Thyroid gland (tissue), 4 donors: ENCODE measurements around the gene SECTM1. TPM values are rescaled to one million over a fixed set of nuclear protein-coding genes. Genes with fewer than 3 reads are reported as not detected.

ENCODE experiments used
- DNase-seq, 2 donors: peaks; one replicate each; pipeline ENCODE4 v3.0.0-alpha.2; 2019
- H3K27ac ChIP-seq, 3 donors: fragments of 200-600 bp; sonication (generic); 1 replicate in 2 of 3; 2 replicates in 1 of 3; pipeline ENCODE4 v1.5.1; 2016 to 2019; ENCODE audit warnings: mild to moderate bottlenecking in 1 of 3, moderate library complexity in 1 of 3
- H3K27me3 ChIP-seq: fragments of 200-600 bp; sonication (generic); one replicate; pipeline ENCODE4 v1.5.1; 2019
- H3K36me3 ChIP-seq, 2 donors: fragments of 200-600 bp; sonication (generic); one replicate each; pipeline ENCODE4 v1.5.1; 2016 to 2019
- H3K4me1 ChIP-seq, 2 donors: fragments of 200-600 bp; sonication (generic); one replicate each; pipeline ENCODE4 v1.5.1; 2017 to 2019
- H3K4me3 ChIP-seq, 3 donors: fragments of 200-600 bp; sonication (generic); replicated peaks in 1 of 3; 1 replicate in 2 of 3; 2 replicates in 1 of 3; pipeline ENCODE4 v1.5.1; 2016; ENCODE audit warnings: mild to moderate bottlenecking in 1 of 3
- H3K9me3 ChIP-seq: fragments of 200-600 bp; sonication (generic); one replicate; pipeline ENCODE4 v1.5.1; 2017
- CTCF ChIP-seq, 6 experiments: fragments of 200-600 bp in 3 of 6; fragments of 450-650 bp in 3 of 6; sonication (generic) in 3 of 6; IDR thresholded peaks; one replicate each; pipeline ENCODE4 v1.5.1; 2016 to 2019; ENCODE audit warnings: antibody characterized with exemption in 6 of 6, mild to moderate bottlenecking in 2 of 6, inconsistent platforms in 1 of 6, moderate library complexity in 1 of 6
- POLR2A ChIP-seq, 2 donors: fragments of 450-650 bp; IDR thresholded peaks; one replicate each; pipeline ENCODE4 v1.6.1; 2017; ENCODE audit warnings: antibody characterized with exemption in 2 of 2, mild to moderate bottlenecking in 2 of 2, moderate library complexity in 1 of 2
- whole genome bisulfite sequencing, 2 donors: methylation state at CpG; one replicate each; pipeline ENCODE4 v1.1.5; 2017; 5-methylcytosine and 5-hydroxymethylcytosine counted together
- intact Hi-C: fragments of 100-400 bp; cut with DNase I; formaldehyde crosslinking; loops from one replicate; pipeline ENCODE4 v1.15.1; 2023
- total RNA-seq, 4 donors: library from RNA; depleted of rRNA; stranded (reverse); fragments of >200 nt; gene quantifications; one replicate each; pipeline ENCODE4 v1.2.3, GENCODE V29; 2016

SECTM1 gene
- total RNA-seq, 4 donors from 2014 or later, result 4.1 to 15.3 (median 5.1) TPM

GRCh38 chr17:82301300-82301915, 32.2 kb downstream of the SECTM1 start:
- Histone ChIP-seq H3K27ac (no peak overlapping the region), H3K4me1 (peaks cover 18 to 33% of the 10 kb centered on the region in 2 donors), H3K9me3 (no peaks in the 10 kb centered on the region), H3K36me3 (no peaks in the 10 kb centered on the region), H3K27me3 (no peaks in the 10 kb centered on the region), H3K4me3 (no peak overlapping the region)
- TF ChIP-seq CTCF (IDR thresholded peaks at IDR 0.05), result no peak
- intact Hi-C loops, result no loop called here
- no peak for DNase-seq
- WGBS, 2 donors, result 82 to 96% methylated on average over 4 to 10 of the region's 12 CpGs

- intact Hi-C loops, result no loop called here
- no peak overlapping the region for H3K27ac ChIP-seq
- WGBS, 2 donors, result 49 to 84% methylated on average over 4 to 13 of the region's 21 CpGs
- no peaks in the 10 kb centered on the region for H3K9me3 ChIP-seq
- H3K4me1 ChIP-seq, result peaks cover 18 to 37% of the 10 kb centered on the region in 2 donors
- H3K27me3 ChIP-seq, result no peaks in the 10 kb centered on the region
- no peak for TF ChIP-seq POLR2A (IDR thresholded peaks at IDR 0.05)
- peak; percentile 41 to 67 (median 45) for TF ChIP-seq CTCF (IDR thresholded peaks at IDR 0.05)
- H3K4me3 ChIP-seq, result no peak overlapping the region
- DNase-seq, result peak; percentile 73 to 75
- no peaks in the 10 kb centered on the region for H3K36me3 ChIP-seq
Measured at GRCh38 chr17:82300707-82301270, 32.8 kb downstream of the SECTM1 start.

GRCh38 chr17:82300228-82300627, 33.3 kb downstream of the SECTM1 start:
- DNase-seq, result no peak
- TF ChIP-seq CTCF (IDR thresholded peaks at IDR 0.05) (no peak), POLR2A (IDR thresholded peaks at IDR 0.05) (no peak)
- Histone ChIP-seq H3K27ac (no peak overlapping the region), H3K4me3 (no peak overlapping the region), H3K9me3 (no peaks in the 10 kb centered on the region), H3K4me1 (peaks cover 18 to 38% of the 10 kb centered on the region in 2 donors), H3K36me3 (no peaks in the 10 kb centered on the region), H3K27me3 (no peaks in the 10 kb centered on the region)
- WGBS, 2 donors, result 89 to 96% methylated on average over 5 to 12 of the region's 13 CpGs
- intact Hi-C loops, result no loop called here

- no peak for DNase-seq
- H3K27me3 ChIP-seq, result no peaks in the 10 kb centered on the region
- peak overlapping the region in 1 of 3 donors; percentile 74 for H3K27ac ChIP-seq
- no peak overlapping the region for H3K4me3 ChIP-seq
- WGBS, 2 donors, result 83 to 85% methylated on average over 10 of the region's 10 CpGs
- intact Hi-C loops, result no loop called here
- TF ChIP-seq POLR2A (IDR thresholded peaks at IDR 0.05) (no peak), CTCF (IDR thresholded peaks at IDR 0.05) (no peak)
- peaks cover 19 to 46% of the 10 kb centered on the region in 2 donors for H3K4me1 ChIP-seq
- no peaks in the 10 kb centered on the region for H3K36me3 ChIP-seq
- H3K9me3 ChIP-seq, result no peaks in the 10 kb centered on the region
Measured at GRCh38 chr17:82299452-82299851, 34.1 kb downstream of the SECTM1 start.
